PC-3 (cell line): ENCODE results near the gene EHD4. TPM values are rescaled to one million over a fixed set of nuclear protein-coding genes. Genes with fewer than 3 reads are reported as not detected.

Experiments
- ATAC-seq: fragments of 200-7000 bp; cut with Tn5 transposase; 2 replicates; pipeline ENCODE4 v1.9.1; 2020; ENCODE audit warnings: mild to moderate bottlenecking, moderate library complexity
- BruUV-seq: library from RNA; stranded (reverse); fragments of 400-500 nt; replicated peaks from 2 replicates; lab custom pipeline; 2021; lab: Mats Ljungman, UMichigan
- CTCF ChIA-PET: fragments of 300-600 bp; sonication (Branson Sonifier 250); formaldehyde crosslinking; loops from one replicate; lab custom pipeline; 2022; ENCODE audit warnings: antibody characterized with exemption; lab: Charles Lee
- POLR2A ChIA-PET: fragments of 300-600 bp; sonication (Branson Sonifier 250); formaldehyde crosslinking; loops from one replicate; lab custom pipeline; 2022; ENCODE audit warnings: antibody characterized with exemption; ENCODE audit not compliant: unreplicated experiment; lab: Charles Lee
- DNase-seq: peaks from one replicate; pipeline ENCODE4 v3.0.0-alpha.2; 2015
- H2AFZ ChIP-seq: fragments of 300-600 bp; sonication (generic); 2 replicates; pipeline ENCODE4 v1.6.0; 2016; ENCODE audit warnings: antibody characterized with exemption, low read length
- H3F3A ChIP-seq: fragments of 300-600 bp; sonication (generic); one replicate; pipeline ENCODE4 v1.6.0; 2017; ENCODE audit warnings: antibody characterized with exemption, low read length, control low read depth, mild to moderate bottlenecking; ENCODE audit not compliant: unreplicated experiment
- H3K27ac ChIP-seq: fragments of 300-600 bp; sonication (generic); 2 replicates; pipeline ENCODE4 v1.5.1; 2016; ENCODE audit warnings: mild to moderate bottlenecking, low read length
- H3K27me3 ChIP-seq: fragments of 300-600 bp; sonication (generic); 2 replicates; pipeline ENCODE4 v1.6.1; 2016; ENCODE audit warnings: low read length, mixed read lengths
- H3K36me3 ChIP-seq: fragments of 300-600 bp; sonication (generic); 2 replicates; pipeline ENCODE4 v1.6.1; 2016; ENCODE audit warnings: low read depth, mixed run types, low read length, mixed read lengths
- H3K4me1 ChIP-seq: fragments of 300-600 bp; sonication (generic); 2 replicates; pipeline ENCODE4 v1.5.1; 2016; ENCODE audit warnings: low read length; ENCODE audit not compliant: insufficient read depth
- H3K4me2 ChIP-seq: fragments of 300-600 bp; sonication (generic); 2 replicates; pipeline ENCODE4 v1.6.0; 2016; ENCODE audit warnings: low read length
- H3K4me3 ChIP-seq: fragments of 300-600 bp; sonication (generic); 2 replicates; pipeline ENCODE4 v1.5.1; 2016; ENCODE audit warnings: mild to moderate bottlenecking, low read length, mixed read lengths
- H3K79me2 ChIP-seq: fragments of 300-600 bp; sonication (generic); 2 replicates; pipeline ENCODE4 v1.6.1; 2017; ENCODE audit warnings: low read length, mixed read lengths
- H3K9ac ChIP-seq: fragments of 300-600 bp; sonication (generic); 2 replicates; pipeline ENCODE4 v1.6.0; 2016; ENCODE audit warnings: mild to moderate bottlenecking, low read length
- H3K9me2 ChIP-seq: fragments of 300-600 bp; sonication (generic); replicated peaks from 2 replicates; pipeline ENCODE4 v1.6.1; 2016; ENCODE audit warnings: mixed run types, low read length, mixed read lengths
- H3K9me3 ChIP-seq: fragments of 300-600 bp; sonication (generic); 2 replicates; pipeline ENCODE4 v1.6.1; 2016; ENCODE audit warnings: low read length, mixed read lengths
- H4K20me1 ChIP-seq: fragments of 300-600 bp; sonication (generic); 2 replicates; pipeline ENCODE4 v1.6.1; 2016; ENCODE audit warnings: low read length, mixed read lengths
- EZH2 ChIP-seq: fragments of 300-600 bp; sonication (generic); IDR thresholded peaks from one replicate; pipeline ENCODE4 v1.6.1; 2017; ENCODE audit warnings: antibody characterized with exemption, mild to moderate bottlenecking, low read length; ENCODE audit not compliant: unreplicated experiment
- EZH2phosphoT487 ChIP-seq: fragments of 300-600 bp; sonication (generic); IDR thresholded peaks from 2 replicates; pipeline ENCODE4 v1.6.1; 2018; ENCODE audit warnings: mild to moderate bottlenecking, antibody characterized with exemption, low read length, borderline replicate concordance
- intact Hi-C: fragments of 100-400 bp; cut with micrococcal nuclease; formaldehyde crosslinking; loops from 2 replicates; pipeline ENCODE4 v1.9.0; 2023
- total RNA-seq: library from RNA; depleted of rRNA; stranded (reverse); fragments of >200 nt; gene quantifications from 2 replicates; pipeline ENCODE4 v1.2.3, GENCODE V29; 2014
- TF ChIP-seq, protein P1 (sequence below): fragments of 300-600 bp; sonication (generic); conservative IDR thresholded peaks from 2 replicates; pipeline ENCODE4 v1.5.1; 2017; ENCODE audit warnings: antibody characterized with exemption, low read depth, mild to moderate bottlenecking, low read length

EHD4 gene
- total RNA-seq, 1 experiment from 2014 or later, result 57.8 TPM

GRCh38 chr15:41880156-41880877 lies 92.0 kb downstream of the EHD4 start:
- H2AFZ ChIP-seq, result no peak overlapping the region
- no peak for TF ChIP-seq EZH2phosphoT487
- TF ChIP-seq, protein P1, sequence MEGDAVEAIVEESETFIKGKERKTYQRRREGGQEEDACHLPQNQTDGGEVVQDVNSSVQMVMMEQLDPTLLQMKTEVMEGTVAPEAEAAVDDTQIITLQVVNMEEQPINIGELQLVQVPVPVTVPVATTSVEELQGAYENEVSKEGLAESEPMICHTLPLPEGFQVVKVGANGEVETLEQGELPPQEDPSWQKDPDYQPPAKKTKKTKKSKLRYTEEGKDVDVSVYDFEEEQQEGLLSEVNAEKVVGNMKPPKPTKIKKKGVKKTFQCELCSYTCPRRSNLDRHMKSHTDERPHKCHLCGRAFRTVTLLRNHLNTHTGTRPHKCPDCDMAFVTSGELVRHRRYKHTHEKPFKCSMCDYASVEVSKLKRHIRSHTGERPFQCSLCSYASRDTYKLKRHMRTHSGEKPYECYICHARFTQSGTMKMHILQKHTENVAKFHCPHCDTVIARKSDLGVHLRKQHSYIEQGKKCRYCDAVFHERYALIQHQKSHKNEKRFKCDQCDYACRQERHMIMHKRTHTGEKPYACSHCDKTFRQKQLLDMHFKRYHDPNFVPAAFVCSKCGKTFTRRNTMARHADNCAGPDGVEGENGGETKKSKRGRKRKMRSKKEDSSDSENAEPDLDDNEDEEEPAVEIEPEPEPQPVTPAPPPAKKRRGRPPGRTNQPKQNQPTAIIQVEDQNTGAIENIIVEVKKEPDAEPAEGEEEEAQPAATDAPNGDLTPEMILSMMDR, result no peak
- TF ChIP-seq EZH2, result no peak
- H3K9me3 ChIP-seq, result no peaks in the 10 kb centered on the region
- no peaks in the 10 kb centered on the region for H3F3A ChIP-seq
- no peak overlapping the region for H3K4me2 ChIP-seq
- H4K20me1 ChIP-seq, result no peaks in the 10 kb centered on the region
- no peaks in the 10 kb centered on the region for H3K79me2 ChIP-seq
- no peak overlapping the region for H3K27ac ChIP-seq
- ChIA-PET CTCF (no interaction called here), POLR2A (no interaction called here)
- BruUV-seq, result no TSS peak
- intact Hi-C loops, result no loop called here
- H3K9me2 ChIP-seq, result no peaks in the 10 kb centered on the region
- no peak for ATAC-seq
- no peaks in the 10 kb centered on the region for H3K4me1 ChIP-seq
- H3K36me3 ChIP-seq, result no peaks in the 10 kb centered on the region
- no peaks in the 10 kb centered on the region for H3K27me3 ChIP-seq
- DNase-seq, result no peak
- no peak overlapping the region for H3K4me3 ChIP-seq
- H3K9ac ChIP-seq, result no peak overlapping the region

- ChIA-PET POLR2A (no interaction called here), CTCF (no interaction called here)
- no peaks in the 10 kb centered on the region for H3K27me3 ChIP-seq
- H3K9me2 ChIP-seq, result no peaks in the 10 kb centered on the region
- no peak overlapping the region for H2AFZ ChIP-seq
- H4K20me1 ChIP-seq, result no peaks in the 10 kb centered on the region
- no peaks in the 10 kb centered on the region for H3K36me3 ChIP-seq
- TF ChIP-seq, protein P1, result no peak
- TF ChIP-seq EZH2phosphoT487 (no peak), EZH2 (no peak)
- no peak overlapping the region for H3K4me3 ChIP-seq
- H3K4me2 ChIP-seq, result no peak overlapping the region
- H3K27ac ChIP-seq, result no peak overlapping the region
- no TSS peak for BruUV-seq
- no peaks in the 10 kb centered on the region for H3K79me2 ChIP-seq
- ATAC-seq (no peak; the same call in 1 of the 2 replicates), DNase-seq (no peak)
- no peaks in the 10 kb centered on the region for H3K4me1 ChIP-seq
- H3K9ac ChIP-seq, result no peak overlapping the region
- H3F3A ChIP-seq, result no peaks in the 10 kb centered on the region
- intact Hi-C loops, result no loop called here
- no peaks in the 10 kb centered on the region for H3K9me3 ChIP-seq
Measured at GRCh38 chr15:41879321-41879845, 93.0 kb downstream of the EHD4 start.

DNA sequence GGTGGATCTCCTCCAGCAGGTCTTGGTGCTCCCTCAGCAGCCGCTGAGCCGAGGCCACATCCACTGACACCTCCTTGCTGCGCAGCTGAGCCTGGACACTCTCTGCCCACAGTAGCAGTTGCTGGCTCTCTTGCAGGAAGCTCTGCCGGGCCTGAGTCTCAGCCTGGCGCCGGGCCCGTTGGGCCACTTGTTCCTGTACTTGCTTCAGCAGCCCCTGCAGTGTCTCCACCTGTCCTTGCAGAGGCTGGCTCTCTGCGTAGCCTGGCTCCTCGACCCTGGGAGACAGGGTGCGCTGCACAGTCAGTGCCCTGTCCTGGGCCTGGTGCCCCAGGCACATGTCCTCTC lies 94.0 kb downstream of the EHD4 start:
- H3K79me2 ChIP-seq, result no peaks in the 10 kb centered on the region
- no peak overlapping the region for H3K27ac ChIP-seq
- no peak overlapping the region for H3K4me2 ChIP-seq
- no peaks in the 10 kb centered on the region for H3K36me3 ChIP-seq
- POLR2A ChIA-PET, result no interaction called here
- H2AFZ ChIP-seq, result no peak overlapping the region
- H3K9me3 ChIP-seq, result no peaks in the 10 kb centered on the region
- BruUV-seq, result no TSS peak
- CTCF ChIA-PET, result no interaction called here
- no peak for ATAC-seq
- H3F3A ChIP-seq, result no peaks in the 10 kb centered on the region
- intact Hi-C loops, result no loop called here
- TF ChIP-seq EZH2, result no peak
- TF ChIP-seq, protein P1, result no peak
- TF ChIP-seq EZH2phosphoT487, result no peak
- no peaks in the 10 kb centered on the region for H3K27me3 ChIP-seq
- H4K20me1 ChIP-seq, result no peaks in the 10 kb centered on the region
- DNase-seq, result no peak
- no peak overlapping the region for H3K9ac ChIP-seq
- no peaks in the 10 kb centered on the region for H3K4me1 ChIP-seq
- no peaks in the 10 kb centered on the region for H3K9me2 ChIP-seq
- no peak overlapping the region for H3K4me3 ChIP-seq
